Kidney (tissue), 14 donors: ENCODE measurements around the gene SOD1. TPM values are rescaled to one million over a fixed set of nuclear protein-coding genes. Genes with fewer than 3 reads are reported as not detected.

Experiments used
- DNase-seq, 5 donors: peaks; one replicate each; pipeline ENCODE4 v3.0.0-alpha.2; 2013 to 2020
- FAIRE-seq: peaks from 2 replicates; lab custom pipeline; 2012; peaks lifted over from hg19 to GRCh38; lab: Jason Lieb, UNC
- H3K27ac ChIP-seq, 2 donors: one replicate each; pipeline ENCODE4 v1.7.0; 2013; ENCODE audit warnings: low read depth in 2 of 2, low read length in 2 of 2, inconsistent platforms in 1 of 2
- H3K27me3 ChIP-seq: one replicate; pipeline ENCODE4 v1.7.1; 2013; ENCODE audit warnings: low read length, inconsistent platforms; ENCODE audit not compliant: control insufficient read depth, insufficient read depth
- H3K36me3 ChIP-seq, 3 donors: one replicate each; pipeline versions ENCODE4 v1.7.0 to v1.7.1; 2013; ENCODE audit warnings: low read length in 3 of 3, control low read depth in 1 of 3, inconsistent platforms in 1 of 3; ENCODE audit not compliant: insufficient read depth in 3 of 3, control insufficient read depth in 2 of 3
- H3K4me1 ChIP-seq, 3 donors: one replicate each; pipeline versions ENCODE4 v1.7.0 to v1.7.1; 2013; ENCODE audit warnings: low read length in 3 of 3, inconsistent platforms in 1 of 3, low read depth in 1 of 3; ENCODE audit not compliant: control insufficient read depth in 2 of 3, insufficient read depth in 2 of 3
- H3K4me3 ChIP-seq, 3 donors: one replicate each; pipeline versions ENCODE4 v1.7.0 to v1.8.1; 2013; ENCODE audit warnings: low read length in 3 of 3, control low read depth in 1 of 3, inconsistent platforms in 1 of 3
- H3K9ac ChIP-seq, 3 donors: one replicate each; pipeline versions ENCODE4 v1.7.0 to v1.7.1; 2013; ENCODE audit warnings: low read length in 3 of 3, control low read depth in 1 of 3, inconsistent platforms in 1 of 3
- H3K9me3 ChIP-seq, 3 donors: one replicate each; pipeline versions ENCODE4 v1.7.0 to v1.7.1; 2013; ENCODE audit warnings: low read length in 3 of 3, control low read depth in 1 of 3, inconsistent platforms in 1 of 3; ENCODE audit not compliant: control insufficient read depth in 2 of 3, insufficient read depth in 1 of 3
- CTCF ChIP-seq: IDR thresholded peaks from 3 replicates; pipeline ENCODE4 v1.5.1; 2012; ENCODE audit warnings: mild to moderate bottlenecking, moderate library complexity, borderline replicate concordance; ENCODE audit not compliant: insufficient read depth; ENCODE audit errors: extremely low read depth
- intact Hi-C: fragments of 100-400 bp; cut with DNase I; formaldehyde crosslinking; loops from one replicate; pipeline ENCODE4 v1.11.1; 2022
- polyA plus RNA-seq: library from polyadenylated mRNA; stranded (reverse); fragments of 350-450 nt; fragmentation: Illumina TruSeq; extraction: RNeasy Lipid Tissue Mini Kit (QIAGEN cat#74804); gene quantifications from one replicate; pipeline ENCODE4 v1.2.3, GENCODE V29; 2014; ENCODE audit warnings: low read depth, low replicate concordance; ENCODE audit not compliant: insufficient read depth
- total RNA-seq: library from RNA; stranded (reverse); fragmentation: NEBNext Ultra II Directional; extraction: Animal tissue kit (Norgen Biotek cat#: 25700); gene quantifications from one replicate; pipeline ENCODE4 v1.2.1, GENCODE V29; 2021
- donor health status: control.
- donor health status: control.
- donor health status: control.
- donor health status: control.
- donor health status: control.
- donor health status: DM: yes; HTN: yes; CAD: no.
- donor health status: Normal renal cell carcinoma (clear cell type).

The SOD1 gene
- total and polyA plus RNA-seq, 2 donors from 2014 or later = 243 to 910 TPM

- no peaks in the 10 kb centered on the region for H3K4me1 ChIP-seq
- no peaks in the 10 kb centered on the region for H3K27me3 ChIP-seq
- no peaks in the 10 kb centered on the region for H3K36me3 ChIP-seq
- no peaks in the 10 kb centered on the region for H3K9me3 ChIP-seq
- no peak overlapping the region for H3K4me3 ChIP-seq
- DNase-seq (no peak), FAIRE-seq (no peak)
- intact Hi-C loops = no loop called here
- no peak for TF ChIP-seq CTCF
- no peak overlapping the region for H3K9ac ChIP-seq
- H3K27ac ChIP-seq = no peak overlapping the region
Measured at GRCh38 chr21:31618696-31619430, 40.6 kb upstream of the SOD1 start.

- H3K9ac ChIP-seq = no peak overlapping the region
- H3K27ac ChIP-seq = no peak overlapping the region
- no peak for DNase-seq
- H3K27me3 ChIP-seq = no peaks in the 10 kb centered on the region
- intact Hi-C loops = no loop called here
- no peak overlapping the region for H3K4me3 ChIP-seq
- TF ChIP-seq CTCF = no peak
- H3K9me3 ChIP-seq = no peaks in the 10 kb centered on the region
- H3K4me1 ChIP-seq = no peaks in the 10 kb centered on the region
- no peaks in the 10 kb centered on the region for H3K36me3 ChIP-seq
- no peak for FAIRE-seq
Measured at GRCh38 chr21:31622397-31622796, 37.1 kb upstream of the SOD1 start.

GRCh38 chr21:31623664-31624063 is 35.8 kb upstream of the SOD1 start:
- FAIRE-seq (no peak), DNase-seq (no peak)
- TF ChIP-seq CTCF = no peak
- Histone ChIP-seq H3K36me3 (no peaks in the 10 kb centered on the region), H3K4me1 (no peaks in the 10 kb centered on the region), H3K4me3 (no peak overlapping the region), H3K27ac (no peak overlapping the region), H3K9ac (no peak overlapping the region), H3K27me3 (no peaks in the 10 kb centered on the region), H3K9me3 (no peaks in the 10 kb centered on the region)
- intact Hi-C loops = no loop called here

GRCh38 chr21:31624181-31624580 is 35.3 kb upstream of the SOD1 start:
- Histone ChIP-seq H3K36me3 (no peaks in the 10 kb centered on the region), H3K9me3 (no peaks in the 10 kb centered on the region), H3K27ac (no peak overlapping the region), H3K4me3 (no peak overlapping the region), H3K27me3 (no peaks in the 10 kb centered on the region), H3K4me1 (no peaks in the 10 kb centered on the region), H3K9ac (no peak overlapping the region)
- no peak for TF ChIP-seq CTCF
- FAIRE-seq (no peak), DNase-seq (no peak)
- intact Hi-C loops = no loop called here
